IPS DF 4.7 (cell line): ENCODE data around the gene PCED1B.
"Not testable (repeated sequence)": the region's sequence is repeated elsewhere in the genome, so short reads cannot be mapped to it uniquely, and the experiment has no call there.

Experiments
- DNase-seq: peaks from one replicate; pipeline ENCODE4 v3.0.0-alpha.2; 2013; ENCODE audit warnings: low spot score; ENCODE audit errors: extremely low read depth

Gene PCED1B

GRCh38 chr12:47164116-47164515, 84.7 kb downstream of the PCED1B start:
- no peak for DNase-seq

GRCh38 chr12:47164724-47165439, 85.5 kb downstream of the PCED1B start:
- DNase-seq, result no peak

- DNase-seq, result no peak
Measured at GRCh38 chr12:47165934-47166333, 86.5 kb downstream of the PCED1B start.

GRCh38 chr12:47166365-47166764, 86.9 kb downstream of the PCED1B start:
- DNase-seq, result no peak

- not testable (repeated sequence) for DNase-seq
Measured at GRCh38 chr12:47170281-47170680, 90.9 kb downstream of the PCED1B start.

- DNase-seq, result no peak
Measured at GRCh38 chr12:47178014-47178413, 98.6 kb downstream of the PCED1B start.

- DNase-seq, result not testable (repeated sequence)
Measured at GRCh38 chr12:47182164-47182938, 102.9 kb downstream of the PCED1B start.

- DNase-seq, result no peak
Measured at GRCh38 chr12:47184229-47184628, 104.8 kb downstream of the PCED1B start.

- DNase-seq, result no peak
Measured at GRCh38 chr12:47184813-47185212, 105.4 kb downstream of the PCED1B start.

- DNase-seq, result no peak
Measured at GRCh38 chr12:47186246-47186645, 106.8 kb downstream of the PCED1B start.

GRCh38 chr12:47188576-47189441, 109.4 kb downstream of the PCED1B start:
- no peak for DNase-seq

GRCh38 chr12:47189728-47190127, 110.3 kb downstream of the PCED1B start:
- DNase-seq, result no peak

GRCh38 chr12:47190271-47190750, 110.9 kb downstream of the PCED1B start:
- DNase-seq, result no peak

- DNase-seq, result no peak
Measured at GRCh38 chr12:47190905-47191304, 111.5 kb downstream of the PCED1B start.

GRCh38 chr12:47192051-47192450, 112.6 kb downstream of the PCED1B start:
- DNase-seq, result no peak

- no peak for DNase-seq
Measured at GRCh38 chr12:47193066-47193465, 113.6 kb downstream of the PCED1B start.

- no peak for DNase-seq
Measured at GRCh38 chr12:47194501-47194900, 115.1 kb downstream of the PCED1B start.

GRCh38 chr12:47200446-47200845, 121.0 kb downstream of the PCED1B start:
- no peak for DNase-seq

GRCh38 chr12:47201190-47201589, 121.8 kb downstream of the PCED1B start:
- not testable (repeated sequence) for DNase-seq

GRCh38 chr12:47202176-47202575, 122.8 kb downstream of the PCED1B start:
- DNase-seq, result no peak
